Loucy (cell line): Measurements from ENCODE around the gene ALKBH8.

Experiments used
- H2AFZ ChIP-seq: fragments of 200-600 bp; sonication (generic); 2 replicates; pipeline ENCODE4 v1.6.0; 2016; ENCODE audit warnings: antibody characterized with exemption, mild to moderate bottlenecking, low read length, moderate library complexity
- H3F3A ChIP-seq: fragments of 200-600 bp; 2 replicates; pipeline ENCODE4 v1.6.0; 2016; ENCODE audit warnings: antibody characterized with exemption, low read depth, mild to moderate bottlenecking
- H3K27me3 ChIP-seq: fragments of 200-600 bp; sonication (generic); 2 replicates; pipeline ENCODE4 v1.6.1; 2014; ENCODE audit warnings: low read length, mild to moderate bottlenecking; ENCODE audit not compliant: insufficient read depth, poor library complexity, severe bottlenecking
- H3K36me3 ChIP-seq: fragments of 200-600 bp; sonication (generic); 2 replicates; pipeline ENCODE4 v1.6.1; 2016; ENCODE audit warnings: low read length; ENCODE audit not compliant: insufficient read depth
- H3K4me1 ChIP-seq: fragments of 200-600 bp; sonication (generic); 2 replicates; pipeline ENCODE4 v1.5.1; 2014; ENCODE audit warnings: low read length, mild to moderate bottlenecking; ENCODE audit not compliant: insufficient read depth, poor library complexity, severe bottlenecking
- H3K4me2 ChIP-seq: fragments of 200-600 bp; sonication (generic); 2 replicates; pipeline ENCODE4 v1.6.0; 2014; ENCODE audit warnings: antibody characterized with exemption, low read length, low read depth, mild to moderate bottlenecking; ENCODE audit not compliant: poor library complexity, severe bottlenecking
- H3K4me3 ChIP-seq: fragments of 200-600 bp; sonication (generic); 2 replicates; pipeline ENCODE4 v1.5.1; 2014; ENCODE audit warnings: low read length, mild to moderate bottlenecking, mixed read lengths; ENCODE audit not compliant: poor library complexity, severe bottlenecking
- H3K79me2 ChIP-seq: fragments of 200-600 bp; sonication (generic); 2 replicates; pipeline ENCODE4 v1.6.1; 2014; ENCODE audit warnings: low read length; ENCODE audit not compliant: insufficient read depth
- H3K9ac ChIP-seq: fragments of 200-600 bp; sonication (generic); 2 replicates; pipeline ENCODE4 v1.6.0; 2014; ENCODE audit warnings: mild to moderate bottlenecking, low read depth, low read length, moderate library complexity; ENCODE audit not compliant: poor library complexity, severe bottlenecking
- H3K9me2 ChIP-seq: fragments of 200-600 bp; sonication (generic); replicated peaks from 2 replicates; pipeline ENCODE4 v1.6.1; 2016; ENCODE audit warnings: low read depth, low read length, mixed read lengths
- H3K9me3 ChIP-seq: fragments of 200-600 bp; sonication (generic); 2 replicates; pipeline ENCODE4 v1.6.1; 2014; ENCODE audit warnings: mild to moderate bottlenecking, antibody characterized with exemption, low read length, low read depth; ENCODE audit not compliant: insufficient read depth
- H4K20me1 ChIP-seq: fragments of 200-600 bp; sonication (generic); 2 replicates; pipeline ENCODE4 v1.6.0; 2014; ENCODE audit warnings: antibody characterized with exemption, low read length, mild to moderate bottlenecking; ENCODE audit not compliant: insufficient read depth, poor library complexity, severe bottlenecking
- CTCF ChIP-seq: fragments of 200-600 bp; sonication (generic); conservative IDR thresholded peaks from 2 replicates; pipeline ENCODE4 v1.5.1; 2014; ENCODE audit warnings: mild to moderate bottlenecking, antibody characterized with exemption, low read length
- EZH2phosphoT487 ChIP-seq: fragments of 200-600 bp; IDR thresholded peaks from 2 replicates; pipeline ENCODE4 v1.6.1; 2018; ENCODE audit warnings: antibody characterized with exemption, mild to moderate bottlenecking, moderate library complexity, borderline replicate concordance

Gene ALKBH8

GRCh38 chr11:107549954-107550285, 15.6 kb downstream of the ALKBH8 start:
- no peak overlapping the region for H3K9ac ChIP-seq
- no peak overlapping the region for H3K4me2 ChIP-seq
- no peaks in the 10 kb centered on the region for H3K27me3 ChIP-seq
- peaks cover 43% of the 10 kb centered on the region; the same call in 1 of the 2 replicates for H3K36me3 ChIP-seq
- no peaks in the 10 kb centered on the region for H3K79me2 ChIP-seq
- TF ChIP-seq EZH2phosphoT487, result no peak
- TF ChIP-seq CTCF, result no peak
- H3K9me3 ChIP-seq, result no peaks in the 10 kb centered on the region
- no peaks in the 10 kb centered on the region for H3F3A ChIP-seq
- no peak overlapping the region for H3K4me3 ChIP-seq
- H4K20me1 ChIP-seq, result no peaks in the 10 kb centered on the region
- no peaks in the 10 kb centered on the region for H3K9me2 ChIP-seq
- H2AFZ ChIP-seq, result no peak overlapping the region
- no peaks in the 10 kb centered on the region for H3K4me1 ChIP-seq

DNA sequence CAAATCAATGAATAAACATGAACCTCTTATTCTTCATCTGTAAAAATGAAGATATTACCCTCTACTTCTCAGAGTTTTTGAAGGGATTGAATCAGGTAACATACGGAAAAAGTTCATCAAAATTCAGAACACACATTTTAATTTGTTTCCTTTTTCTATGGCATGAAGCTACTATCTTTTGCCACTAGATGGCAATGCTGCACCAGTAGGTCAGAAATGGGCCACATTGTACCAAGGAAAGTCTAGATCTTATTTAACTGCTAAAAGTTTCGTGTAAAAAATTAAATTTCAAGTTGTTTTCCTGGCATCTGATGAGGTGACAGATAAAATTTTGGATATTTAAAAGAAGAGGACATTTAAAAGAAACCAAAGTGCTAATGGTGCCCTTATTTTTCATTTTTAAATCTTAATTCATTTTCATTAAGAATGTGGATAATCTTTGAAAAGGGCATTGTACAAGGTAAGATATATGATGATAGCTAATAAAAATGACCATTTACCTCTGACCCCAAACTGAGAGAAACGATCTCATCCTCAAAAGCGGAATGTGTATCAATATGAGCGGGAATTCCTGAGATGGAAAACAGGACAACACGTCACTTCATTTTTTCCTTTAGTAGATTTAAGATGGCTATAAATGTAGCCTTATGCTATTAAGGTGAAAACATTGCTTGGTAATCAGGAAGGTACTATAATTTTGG, 16.1 kb downstream of the ALKBH8 start:
- Histone ChIP-seq H3K4me2 (no peak overlapping the region), H3K79me2 (no peaks in the 10 kb centered on the region), H3K4me1 (no peaks in the 10 kb centered on the region), H3K9me3 (no peaks in the 10 kb centered on the region), H3K27me3 (no peaks in the 10 kb centered on the region), H3K9ac (no peak overlapping the region), H2AFZ (no peak overlapping the region), H3K36me3 (peaks cover 43% of the 10 kb centered on the region; the same call in 1 of the 2 replicates), H3F3A (no peaks in the 10 kb centered on the region), H3K9me2 (no peaks in the 10 kb centered on the region), H4K20me1 (no peaks in the 10 kb centered on the region), H3K4me3 (no peak overlapping the region)
- TF ChIP-seq CTCF (peak; percentile 86), EZH2phosphoT487 (no peak)

- Histone ChIP-seq H3K4me1 (no peaks in the 10 kb centered on the region), H3K9ac (no peak overlapping the region), H3K79me2 (no peaks in the 10 kb centered on the region), H3K9me3 (no peaks in the 10 kb centered on the region), H3K4me3 (no peak overlapping the region), H3K36me3 (peaks cover 39% of the 10 kb centered on the region; the same call in 1 of the 2 replicates), H3F3A (no peaks in the 10 kb centered on the region), H3K27me3 (no peaks in the 10 kb centered on the region), H2AFZ (no peak overlapping the region), H3K4me2 (no peak overlapping the region), H4K20me1 (no peaks in the 10 kb centered on the region), H3K9me2 (no peaks in the 10 kb centered on the region)
- TF ChIP-seq CTCF (no peak), EZH2phosphoT487 (no peak)
These were observed 17.6 kb downstream of the ALKBH8 start for GRCh38 chr11:107547961-107548360.
